ENCODE data around the gene ZNF225. TPM values are rescaled to one million over a fixed set of nuclear protein-coding genes. Genes with fewer than 3 reads are reported as not detected.

ZNF225 gene
- total and polyA plus RNA-seq, 8 donors, result 1.0 to 3.9 (median 1.8) TPM

- Histone ChIP-seq H3K36me3 (no peaks in the 10 kb centered on the region), H3K4me3 (peak overlapping the region; percentile 26 to 70 (median 52)), H3K27ac (no peak overlapping the region), H3K4me1 (peaks cover 0 to 3% (median 0%) of the 10 kb centered on the region in 3 donors), H3K9me3 (peaks cover 0 to under 1% (median 0%) of the 10 kb centered on the region in 4 donors), H3K27me3 (no peaks in the 10 kb centered on the region)
- intact Hi-C loops (cut with DNase I), result no loop called here
- DNase-seq (no peak), FAIRE-seq (no peak), ATAC-seq (peak; percentile 18 to 43 (median 22))
- 12 to 14% methylated on average over 18 of the region's 18 CpGs for WGBS, 2 donors
- TF ChIP-seq CTCF (IDR thresholded peaks at IDR 0.05), result no peak
Observed at GRCh38 chr19:44072543-44073401, 40.4 kb upstream of the ZNF225 start.

GRCh38 chr19:44076325-44076724 lies 36.9 kb upstream of the ZNF225 start:
- no peak overlapping the region for H3K4me3 ChIP-seq
- FAIRE-seq (no peak), DNase-seq (no peak), ATAC-seq (no peak)
- H3K36me3 ChIP-seq, result peaks cover 0 to 6% (median 0%) of the 10 kb centered on the region in 3 donors
- no peak for TF ChIP-seq CTCF (IDR thresholded peaks at IDR 0.05)
- intact Hi-C loops (cut with DNase I), result no loop called here
- no peak overlapping the region for H3K27ac ChIP-seq
- H3K27me3 ChIP-seq, result no peaks in the 10 kb centered on the region
- peaks cover 0 to 2% (median 0%) of the 10 kb centered on the region in 3 donors for H3K4me1 ChIP-seq
- H3K9me3 ChIP-seq, result no peaks in the 10 kb centered on the region
- 75 to 79% methylated on average over 2 of the region's 2 CpGs for WGBS, 2 donors

GRCh38 chr19:44092108-44092507 lies 21.1 kb upstream of the ZNF225 start:
- intact Hi-C loops (cut with DNase I), result no loop called here

GRCh38 chr19:44093931-44094765 lies 19.1 kb upstream of the ZNF225 start, which contains the start of gene ZNF224:
Gene ZNF224 (plus strand): TSS chr19:44094361. CDS start chr19:44097874, 3,513 bp downstream.
- H3K4me1 ChIP-seq, result peaks cover 0 to 11% (median 0%) of the 10 kb centered on the region in 3 donors
- peak; percentile 99 to 100 (median 100) for ATAC-seq
- H3K9me3 ChIP-seq, result no peaks in the 10 kb centered on the region
- TF ChIP-seq CTCF (IDR thresholded peaks at IDR 0.05), result no peak
- intact Hi-C loops (cut with DNase I), result no loop called here
- H3K4me3 ChIP-seq, result peak within 1 kb of the TSS; percentile 66 to 79 (median 74)
- peak; percentile 86 to 95 (median 90) for DNase-seq
- FAIRE-seq, result peak; percentile 37
- peak within 1 kb of the TSS in 2 of 4 donors; percentile 53 to 60 for H3K27ac ChIP-seq
- H3K36me3 ChIP-seq, result peaks cover 0 to 15% (median 0%) of the 10 kb centered on the region in 3 donors
- no peaks in the 10 kb centered on the region for H3K27me3 ChIP-seq
- 0% methylated on average over 50 of the region's 50 CpGs for WGBS, 2 donors

More at GRCh38 chr19:44092108-44092507, 21.1 kb upstream of the ZNF225 start:
- Histone ChIP-seq H3K4me3 (no peak overlapping the region), H3K9me3 (no peaks in the 10 kb centered on the region), H3K27me3 (no peaks in the 10 kb centered on the region), H3K27ac (no peak overlapping the region), H3K4me1 (peaks cover 0 to 11% (median 0%) of the 10 kb centered on the region in 3 donors), H3K36me3 (peaks cover 0 to under 1% (median 0%) of the 10 kb centered on the region in 3 donors)
- no peak for TF ChIP-seq CTCF (IDR thresholded peaks at IDR 0.05)
- FAIRE-seq (no peak), DNase-seq (no peak), ATAC-seq (no peak)
- 43 to 59% methylated on average over 4 of the region's 4 CpGs for WGBS, 2 donors

Measured in pancreas (tissue), 10 donors.